Measurements from ENCODE around the gene HNRNPH2. TPM values are rescaled to one million over a fixed set of nuclear protein-coding genes. Genes with fewer than 3 reads are reported as not detected.

Gene HNRNPH2, protein sequence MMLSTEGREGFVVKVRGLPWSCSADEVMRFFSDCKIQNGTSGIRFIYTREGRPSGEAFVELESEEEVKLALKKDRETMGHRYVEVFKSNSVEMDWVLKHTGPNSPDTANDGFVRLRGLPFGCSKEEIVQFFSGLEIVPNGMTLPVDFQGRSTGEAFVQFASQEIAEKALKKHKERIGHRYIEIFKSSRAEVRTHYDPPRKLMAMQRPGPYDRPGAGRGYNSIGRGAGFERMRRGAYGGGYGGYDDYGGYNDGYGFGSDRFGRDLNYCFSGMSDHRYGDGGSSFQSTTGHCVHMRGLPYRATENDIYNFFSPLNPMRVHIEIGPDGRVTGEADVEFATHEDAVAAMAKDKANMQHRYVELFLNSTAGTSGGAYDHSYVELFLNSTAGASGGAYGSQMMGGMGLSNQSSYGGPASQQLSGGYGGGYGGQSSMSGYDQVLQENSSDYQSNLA
- total RNA-seq, result 87.5 and 102 TPM in 2 replicates

DNA sequence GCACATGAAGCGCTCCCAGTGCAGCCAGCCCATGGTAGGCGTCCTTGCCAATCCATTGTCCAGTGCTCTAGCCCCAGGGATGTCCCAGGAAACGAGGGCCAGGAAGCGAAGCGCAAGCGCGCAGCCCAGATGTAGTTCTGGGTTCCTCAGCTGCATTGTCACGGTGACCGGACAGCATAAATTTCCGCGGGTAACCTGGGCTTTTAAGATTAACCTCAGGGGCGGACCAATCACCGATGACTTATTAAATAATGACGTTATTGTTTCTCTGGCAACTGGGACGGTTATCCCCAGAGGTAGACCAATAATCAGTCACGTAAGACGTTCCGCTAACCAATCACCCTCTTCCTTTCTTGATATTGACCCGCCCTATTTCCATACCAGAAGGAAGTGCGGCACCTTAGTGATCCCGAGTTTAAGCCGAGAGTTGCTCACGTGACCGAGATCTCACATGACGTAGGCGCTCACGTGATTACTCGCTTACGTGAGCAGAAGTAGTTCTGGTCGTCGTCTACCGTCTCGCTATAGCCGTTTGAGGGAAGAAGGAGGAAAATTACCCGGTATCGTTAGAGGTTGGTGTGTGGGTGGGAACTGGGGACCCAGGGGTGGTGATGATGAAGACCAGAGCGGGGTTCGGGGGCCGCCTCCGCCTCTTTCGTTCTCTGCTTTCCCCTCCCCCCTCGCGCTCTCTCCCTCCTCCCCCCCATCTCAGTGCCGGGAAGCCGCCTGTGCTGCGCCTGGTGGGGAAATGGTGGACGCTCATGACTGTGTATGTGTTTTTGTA lies at the start of gene HNRNPH2, which contains the start of gene GLA:
TSS of gene HNRNPH2 (plus strand) at position 475 of the 784 bp plus-strand sequence. CDS start 3,767 bp downstream, outside the sequence.
TSS of gene GLA (minus strand) at position 178 of the 784 bp plus-strand sequence. CDS start at position 156, 22 bp downstream.

DNA sequence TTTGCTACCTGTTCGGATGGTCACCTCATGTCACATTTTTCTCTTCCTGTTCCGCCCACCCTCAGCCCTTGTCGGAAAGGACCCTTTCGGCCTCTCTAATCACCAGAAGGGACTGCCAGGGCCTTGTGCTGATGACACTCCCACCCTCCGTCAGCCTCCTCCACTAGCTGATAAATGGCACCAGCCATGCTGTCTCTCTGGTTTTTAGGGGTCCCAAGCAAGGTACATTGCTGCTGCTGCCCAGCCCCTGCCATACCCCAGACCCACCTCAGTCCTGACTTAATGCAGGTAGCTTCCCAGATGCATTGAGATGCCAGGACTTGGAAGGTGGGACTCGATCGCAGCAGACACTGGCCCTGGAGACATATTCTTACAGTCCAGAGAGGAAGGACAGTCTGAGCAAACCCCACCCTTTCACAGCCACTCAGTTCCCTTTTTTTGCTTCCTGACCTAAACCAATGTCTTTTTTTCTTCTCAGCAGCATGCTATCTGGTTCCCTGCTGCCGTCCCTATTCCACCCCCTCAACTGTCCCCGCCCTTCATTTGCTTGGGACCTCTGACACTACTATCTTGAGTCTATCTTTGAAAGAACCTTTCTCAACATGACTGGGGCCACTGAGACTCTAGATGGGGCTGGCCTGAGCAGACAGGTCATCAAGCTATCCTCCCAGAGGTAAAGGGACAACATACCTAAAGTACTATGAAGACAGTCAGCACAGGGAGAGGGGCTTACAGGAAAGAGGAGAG lies 22.1 kb upstream of the HNRNPH2 start, which contains the start of gene BTK:
TSS of gene BTK (minus strand) at position 397 of the 747 bp plus-strand sequence. CDS start 10,907 bp downstream, outside the sequence.

DNA sequence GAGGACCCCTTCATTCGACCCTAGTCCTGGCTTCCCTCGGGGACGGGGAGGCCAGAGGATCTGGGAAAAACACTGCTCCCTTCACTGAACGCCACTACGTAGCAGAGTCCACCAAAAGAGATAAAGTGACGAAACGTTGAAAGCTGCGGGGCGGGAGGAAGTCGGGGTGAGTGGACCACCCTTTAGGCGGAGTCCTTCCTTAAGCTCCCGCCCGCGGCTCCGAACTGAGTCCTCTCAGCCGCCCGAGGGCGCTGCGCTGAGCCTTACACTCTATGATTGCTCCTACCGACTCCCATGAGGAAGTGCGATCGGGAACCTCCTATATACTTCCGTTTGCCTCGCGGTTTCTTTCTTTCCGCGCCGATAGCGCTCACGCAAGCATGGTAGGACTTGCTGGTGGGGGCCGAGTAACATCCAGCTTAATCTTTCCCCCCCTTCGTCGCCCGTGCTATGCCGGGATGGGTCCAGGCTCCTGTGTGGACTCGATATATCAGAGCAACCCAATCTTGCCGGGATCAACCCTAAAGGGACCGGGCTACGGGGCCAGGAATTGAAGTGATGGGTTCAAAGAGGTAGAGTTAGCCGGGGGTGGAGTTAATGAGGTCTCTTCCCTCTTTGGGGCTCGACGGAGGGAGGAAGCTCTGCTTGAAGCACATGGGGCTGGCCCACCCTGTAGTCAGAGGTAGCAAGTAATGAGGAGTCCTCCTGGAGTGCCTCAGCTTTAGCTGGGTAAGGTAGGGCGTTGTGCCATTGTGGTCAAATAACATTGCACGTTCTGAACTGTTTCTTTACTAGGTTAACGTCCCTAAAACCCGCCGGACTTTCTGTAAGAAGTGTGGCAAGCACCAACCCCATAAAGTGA lies 17.1 kb upstream of the HNRNPH2 start, which contains the start of gene RPL36A:
TSS of gene RPL36A (plus strand) at position 348 of the 862 bp plus-strand sequence. CDS start at position 381, 33 bp downstream.

Other genes starting within 250 kb of the HNRNPH2 start
- 0.57 and 0.74 TPM in 2 replicates for gene DRP2, start 188.4 kb upstream of the HNRNPH2 start, total RNA-seq
- gene TAF7L, start 116.9 kb upstream of the HNRNPH2 start, total RNA-seq, result 0.37 and 0.43 TPM in 2 replicates
- 2.1 and 2.6 TPM in 2 replicates for gene TIMM8A, start 59.5 kb upstream of the HNRNPH2 start, total RNA-seq
- not detected in 2 replicates for gene BTK, start 22.0 kb upstream of the HNRNPH2 start, total RNA-seq
- 507 and 859 TPM in 2 replicates for gene RPL36A, start 17.2 kb upstream of the HNRNPH2 start, total RNA-seq
- 23.6 and 25.3 TPM in 2 replicates for gene GLA, start 297 bp upstream of the HNRNPH2 start, total RNA-seq
- 4.1 and 4.8 TPM in 2 replicates for gene ARMCX4, start 77.2 kb downstream of the HNRNPH2 start, total RNA-seq
- gene ARMCX1, start 142.3 kb downstream of the HNRNPH2 start, total RNA-seq, result 49.4 and 60.6 TPM in 2 replicates
- 25.2 and 29.9 TPM in 2 replicates for gene ARMCX6, start 209.8 kb downstream of the HNRNPH2 start, total RNA-seq
- gene ARMCX3, start 214.9 kb downstream of the HNRNPH2 start, total RNA-seq, result 61.2 and 90.8 TPM in 2 replicates

Data from smooth muscle cell of bladder (primary cell).